Fibroblast of peridontal ligament (primary cell): ENCODE results near the gene SRXN1.
"Not testable (repeated sequence)": the region's sequence is repeated elsewhere in the genome, so short reads cannot be mapped to it uniquely, and the experiment has no call there.

ENCODE experiments used
- DNase-seq: peaks from one replicate; pipeline ENCODE4 v3.0.0-alpha.2; 2010; ENCODE audit errors: extremely low read depth

SRXN1 gene

DNA sequence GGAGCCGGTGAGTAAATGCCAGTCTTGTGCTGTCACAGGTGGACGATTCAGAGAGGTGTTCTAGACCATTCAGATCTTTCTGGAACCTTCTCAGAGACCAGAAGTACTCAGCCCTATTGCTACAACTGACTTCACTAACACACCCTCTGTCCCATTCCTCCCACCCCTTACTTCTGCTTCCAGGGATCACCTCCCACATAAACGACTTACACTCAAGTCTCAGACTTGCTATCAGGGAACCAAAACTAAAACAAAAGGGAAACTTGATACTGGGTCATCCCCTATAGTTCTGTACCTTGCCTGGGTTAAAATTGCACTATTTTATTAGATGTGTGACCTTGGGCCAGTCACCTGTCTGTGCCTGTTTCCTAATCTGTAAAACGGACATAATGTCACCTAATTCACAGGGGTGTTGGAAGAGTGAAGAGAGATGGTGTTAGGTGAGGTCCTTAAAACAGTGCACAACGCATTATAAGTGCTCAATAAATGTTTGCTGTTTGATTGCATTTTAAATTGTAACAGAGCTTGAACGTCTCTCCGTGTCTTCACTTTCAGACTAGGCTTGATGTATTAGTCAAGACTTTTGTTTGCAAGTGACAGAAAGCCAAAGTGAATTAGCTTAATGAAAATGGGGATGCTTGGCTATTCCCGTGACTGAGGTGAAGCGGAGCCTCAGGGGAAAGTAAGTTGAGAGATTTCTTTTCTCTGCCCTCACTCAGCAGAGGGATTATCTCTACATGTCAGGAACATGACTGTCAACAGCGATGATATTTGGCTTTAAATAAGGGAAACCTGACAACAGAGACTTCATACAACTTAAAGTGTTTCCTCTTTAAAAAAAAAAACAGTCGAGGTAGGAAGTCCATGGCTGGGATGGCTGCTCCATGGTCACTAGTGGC lies 3.0 kb upstream of the SRXN1 start:
- no peak for DNase-seq

DNA sequence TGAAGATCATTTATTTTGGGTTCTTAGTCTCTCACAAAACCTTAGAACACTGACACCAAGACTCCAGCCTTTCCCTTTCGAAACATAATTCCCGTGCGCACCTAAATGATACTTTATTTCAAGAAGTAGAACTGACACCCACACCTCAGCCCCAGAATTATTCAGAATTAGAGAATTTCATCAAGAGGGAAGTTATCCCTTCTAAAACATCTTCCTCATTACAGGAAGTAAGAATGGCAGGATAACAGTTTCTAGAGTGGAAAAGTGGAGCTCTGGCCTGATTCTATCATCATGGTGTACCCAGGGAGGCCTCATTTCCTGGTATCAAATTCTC lies 1.4 kb upstream of the SRXN1 start:
- DNase-seq = no peak

DNA sequence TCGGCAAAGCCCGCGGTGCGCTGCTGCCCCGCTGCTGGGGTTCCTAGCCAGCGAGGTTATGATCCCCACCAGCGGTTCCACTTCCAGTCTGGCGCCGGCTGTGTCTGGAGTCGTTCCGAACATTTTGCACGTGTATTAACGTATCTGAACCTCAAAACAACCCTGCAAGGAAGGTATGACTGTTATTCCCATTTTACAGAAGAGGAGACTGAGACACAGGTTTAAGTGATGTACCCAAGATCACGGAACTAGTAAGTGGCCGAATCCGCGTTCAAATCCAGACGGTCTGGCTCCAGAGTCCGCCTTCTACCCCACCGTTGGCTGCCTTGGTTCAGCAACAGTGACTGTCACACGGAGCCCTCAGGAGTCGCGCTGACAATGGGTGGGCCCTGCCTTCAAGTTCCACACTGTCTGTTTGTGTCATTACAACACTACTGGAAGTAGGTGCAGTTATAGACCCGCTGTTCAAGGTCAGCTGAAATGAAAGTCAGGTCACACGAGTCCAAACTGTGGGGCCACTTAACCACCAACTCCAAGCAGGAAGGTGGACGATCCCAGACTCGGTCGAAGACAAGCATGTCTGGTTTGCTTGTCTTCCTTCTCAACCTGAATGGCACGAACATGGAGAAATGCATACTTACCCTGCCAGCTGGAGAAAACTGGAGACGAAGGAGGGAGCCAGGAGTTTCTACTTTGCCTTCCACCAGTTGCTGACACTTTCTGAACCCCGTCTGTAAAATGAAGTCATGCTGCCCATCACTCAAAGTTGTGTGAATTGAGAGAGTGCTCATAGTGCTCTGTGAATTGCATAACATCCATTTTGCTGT lies 803 bp upstream of the SRXN1 start:
- no peak for DNase-seq

DNA sequence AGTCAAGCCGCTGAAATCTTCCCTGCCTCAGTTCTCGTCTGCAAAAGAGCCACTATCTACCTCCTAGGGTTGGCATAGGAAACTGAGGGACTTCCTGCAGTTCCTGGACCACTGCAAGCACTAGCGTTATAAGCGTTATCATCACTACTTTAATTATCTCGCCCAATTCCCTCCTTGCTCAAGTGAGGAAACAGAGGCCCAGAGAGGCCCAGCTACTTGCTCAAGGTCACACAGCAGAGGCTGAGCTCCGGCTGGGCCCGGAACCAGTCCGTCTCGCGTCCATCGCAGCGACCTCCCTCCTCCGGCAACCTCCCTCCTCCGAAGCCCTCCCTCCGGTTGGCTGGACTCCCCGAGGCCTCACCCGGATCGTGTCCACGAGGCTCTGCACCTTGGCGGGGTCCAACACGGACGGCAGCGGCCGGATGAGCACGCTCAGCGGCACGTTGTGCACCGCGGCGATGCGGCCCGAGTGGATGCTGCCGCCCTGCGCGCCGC lies 338 bp downstream of the SRXN1 start:
- DNase-seq = no peak

DNA sequence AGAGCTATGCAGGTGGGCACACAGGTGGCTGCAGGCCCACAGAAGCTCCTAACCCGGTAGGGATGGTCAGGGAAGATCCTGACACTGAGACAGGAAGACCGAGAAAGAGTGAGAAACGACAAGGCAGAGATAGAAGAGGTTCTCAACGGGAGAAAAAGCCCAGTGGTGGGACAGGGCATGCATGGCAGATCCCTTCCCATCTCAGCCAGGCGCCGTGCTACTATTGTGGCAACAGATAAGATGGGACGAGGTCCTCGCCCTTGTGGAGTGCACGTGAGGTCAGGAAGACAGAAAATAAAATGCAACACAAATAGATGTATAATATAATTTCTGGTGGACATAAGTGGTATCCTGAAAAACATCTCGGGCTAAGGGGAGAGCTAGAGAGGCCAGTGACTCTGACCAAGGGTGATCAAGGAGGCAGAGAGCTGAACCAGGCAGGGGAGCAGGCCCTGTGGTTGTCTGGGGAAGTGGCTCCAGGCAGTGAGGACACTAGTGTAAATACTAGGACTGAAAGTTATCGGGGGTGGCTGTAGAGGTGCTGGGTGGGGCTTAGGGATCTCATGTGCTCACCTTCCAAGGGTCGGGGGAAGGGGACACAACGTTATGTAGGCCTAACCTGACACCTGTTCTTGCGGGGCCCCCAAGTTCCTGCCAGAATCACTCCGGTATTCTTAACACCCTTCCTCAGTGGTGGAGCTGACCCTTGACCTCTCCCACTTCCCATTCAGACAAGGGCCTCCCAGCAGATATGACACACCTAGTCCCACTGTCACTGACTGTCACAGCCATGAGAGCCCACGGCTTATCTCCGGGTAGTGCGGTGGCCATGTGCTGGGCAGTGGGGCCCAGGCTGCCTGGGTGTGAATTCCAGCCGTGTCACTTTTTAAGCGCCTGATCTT lies 1.0 kb downstream of the SRXN1 start:
- no peak for DNase-seq

DNA sequence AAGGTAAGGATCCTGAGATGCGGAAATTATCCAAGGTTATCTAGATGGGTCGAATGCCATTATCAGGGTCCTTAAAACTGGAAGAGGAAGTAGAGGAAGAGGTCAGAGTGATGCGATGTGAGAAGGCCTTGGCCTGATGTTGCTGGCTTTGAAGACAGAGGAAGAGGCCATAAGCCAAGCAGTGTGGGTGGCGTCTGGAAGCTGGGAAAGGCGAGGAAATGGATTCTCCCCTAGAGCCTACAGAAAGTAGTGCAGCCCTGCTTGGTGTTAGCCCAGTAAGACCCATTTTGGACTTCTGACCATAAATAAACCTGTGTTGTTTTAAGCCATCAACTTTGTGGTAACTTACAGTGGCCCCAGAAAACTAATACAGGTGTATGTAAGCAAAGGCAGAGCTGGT lies 2.0 kb downstream of the SRXN1 start:
- no peak for DNase-seq

DNA sequence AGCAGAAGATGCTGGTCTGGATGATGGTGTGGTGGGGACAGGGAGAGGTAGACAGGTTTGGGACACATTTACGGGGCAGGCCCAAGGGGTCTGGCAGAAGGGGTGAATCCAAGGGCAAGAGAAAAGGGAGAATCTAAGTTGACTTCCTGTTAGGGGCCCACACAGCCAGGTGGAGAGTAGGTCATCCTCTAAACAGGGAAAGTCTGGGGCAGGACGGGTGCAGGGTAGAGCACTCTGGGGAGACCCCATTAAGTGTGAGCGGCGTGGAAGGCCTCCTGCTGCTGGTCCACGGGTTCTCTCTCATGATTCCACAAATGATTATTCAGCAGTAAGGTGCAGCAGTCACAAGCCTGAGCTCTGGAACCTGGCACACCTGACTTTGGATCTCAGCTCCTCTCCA lies 2.7 kb downstream of the SRXN1 start:
- no peak for DNase-seq

DNA sequence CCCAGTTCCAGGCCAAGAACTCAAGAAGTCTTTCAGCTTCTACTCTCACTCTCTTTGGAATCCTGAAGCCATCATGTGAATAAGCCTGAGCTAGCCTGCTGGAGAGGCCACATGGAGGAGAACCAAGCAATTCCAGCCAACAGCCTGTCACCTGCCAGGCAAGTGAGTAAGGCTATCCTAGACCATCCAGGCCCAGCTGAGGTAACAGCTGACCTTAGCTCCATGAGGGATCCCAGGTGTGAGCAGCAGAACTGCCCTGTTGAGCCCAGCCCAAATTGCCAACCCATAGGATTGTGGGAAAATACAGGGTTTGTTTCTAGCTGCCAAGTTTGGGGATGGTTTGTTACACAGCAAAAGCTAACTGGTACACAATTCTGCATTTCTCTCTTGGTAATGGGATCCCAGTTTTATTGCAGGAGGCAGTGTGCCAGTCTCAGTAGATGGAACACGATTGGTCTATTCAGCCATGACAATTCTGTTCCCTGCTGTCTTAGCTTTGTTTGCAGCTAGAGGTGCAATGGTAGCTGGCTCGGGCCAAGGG lies 5.5 kb downstream of the SRXN1 start:
- no peak for DNase-seq

DNA sequence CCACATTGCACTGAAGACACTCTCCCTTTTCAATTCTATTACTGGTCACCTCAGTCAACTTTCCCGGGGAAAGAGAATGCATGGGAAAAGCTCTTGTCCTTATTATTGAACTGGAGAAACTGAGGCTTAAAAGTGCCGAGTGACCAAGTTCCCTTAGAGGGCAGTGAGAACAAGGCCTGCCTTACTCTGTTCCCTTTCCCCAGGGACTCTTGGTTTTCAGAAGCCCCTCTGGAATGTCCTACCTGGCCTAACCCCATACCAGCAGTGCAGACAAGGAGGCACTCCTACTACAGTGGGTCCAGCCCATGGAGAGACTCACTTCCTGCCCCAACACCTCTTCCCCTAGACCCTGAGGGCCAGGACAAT lies 6.1 kb downstream of the SRXN1 start:
- DNase-seq = no peak

DNA sequence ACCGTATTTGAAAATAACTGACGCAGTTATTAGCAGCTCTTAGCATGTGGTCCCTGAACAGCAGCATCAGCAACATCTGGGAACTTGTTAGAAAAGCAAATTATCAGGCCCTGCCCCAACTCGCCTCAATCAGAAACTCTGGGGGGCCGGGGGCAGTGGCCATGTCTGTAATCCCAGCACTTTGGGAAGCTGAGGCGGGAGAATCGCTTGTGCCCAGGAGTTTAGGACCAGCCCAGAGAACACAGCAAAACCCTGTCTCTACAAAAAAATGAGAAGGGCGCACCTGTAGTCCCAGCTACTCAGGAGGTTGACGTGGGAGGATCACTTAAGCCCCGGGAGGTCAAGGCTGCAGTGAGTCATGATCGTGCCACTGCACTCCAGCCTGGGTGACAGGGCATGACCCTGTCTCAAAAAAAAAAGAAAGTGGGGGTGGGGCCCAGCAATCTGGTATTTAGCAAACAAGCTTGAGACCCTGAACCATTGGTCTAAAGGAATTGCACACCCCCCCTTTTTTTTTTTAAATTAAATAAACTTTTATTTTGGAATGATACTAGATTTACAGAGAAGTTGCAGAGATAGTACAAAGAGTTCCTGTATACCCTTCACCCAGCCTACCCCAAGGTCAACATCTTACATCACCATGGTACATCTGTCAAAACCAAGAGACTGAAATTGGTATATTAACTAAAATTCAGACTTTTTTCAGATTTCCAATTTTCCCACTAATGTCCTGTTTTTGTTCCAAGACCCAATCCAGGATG lies 6.7 kb downstream of the SRXN1 start:
- DNase-seq = no peak

DNA sequence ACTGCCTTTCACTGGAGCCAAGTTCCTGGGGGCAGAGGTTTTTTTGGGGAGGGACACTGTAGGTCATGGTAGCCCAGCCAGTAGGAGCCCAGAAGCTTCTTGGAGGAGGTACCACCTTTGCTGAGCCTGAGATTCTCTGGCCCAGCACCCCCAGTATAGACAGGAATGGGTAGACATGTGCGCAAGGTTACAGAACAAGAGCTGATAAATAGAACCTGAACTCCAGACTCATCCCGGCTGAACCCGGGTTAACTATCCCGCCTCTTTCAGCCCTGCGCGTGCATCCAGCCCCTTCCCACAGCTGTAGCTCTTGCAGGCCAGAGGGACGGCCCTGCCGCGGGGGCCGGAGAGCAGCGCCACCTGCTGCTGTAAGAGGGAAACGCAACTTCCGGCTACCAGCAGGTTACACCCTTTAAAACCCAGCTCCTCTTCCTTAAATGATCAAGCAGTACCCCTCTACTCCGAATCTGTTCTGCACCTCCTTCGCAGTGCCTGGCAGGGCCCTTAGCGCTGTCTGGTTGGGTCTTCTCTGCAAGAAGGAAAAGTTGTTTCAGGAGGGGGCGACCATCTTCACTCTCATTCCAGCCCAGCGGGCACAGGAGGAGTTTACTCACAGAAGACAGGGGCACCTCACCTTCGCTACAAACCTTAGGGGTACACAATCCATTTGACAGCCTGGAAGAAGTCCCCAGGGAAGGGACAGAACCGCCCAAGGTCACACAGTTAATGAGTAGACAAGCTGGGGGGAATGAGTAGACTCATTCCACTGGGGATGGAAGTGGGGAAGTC lies 7.5 kb downstream of the SRXN1 start:
- DNase-seq = peak; percentile 55

DNA sequence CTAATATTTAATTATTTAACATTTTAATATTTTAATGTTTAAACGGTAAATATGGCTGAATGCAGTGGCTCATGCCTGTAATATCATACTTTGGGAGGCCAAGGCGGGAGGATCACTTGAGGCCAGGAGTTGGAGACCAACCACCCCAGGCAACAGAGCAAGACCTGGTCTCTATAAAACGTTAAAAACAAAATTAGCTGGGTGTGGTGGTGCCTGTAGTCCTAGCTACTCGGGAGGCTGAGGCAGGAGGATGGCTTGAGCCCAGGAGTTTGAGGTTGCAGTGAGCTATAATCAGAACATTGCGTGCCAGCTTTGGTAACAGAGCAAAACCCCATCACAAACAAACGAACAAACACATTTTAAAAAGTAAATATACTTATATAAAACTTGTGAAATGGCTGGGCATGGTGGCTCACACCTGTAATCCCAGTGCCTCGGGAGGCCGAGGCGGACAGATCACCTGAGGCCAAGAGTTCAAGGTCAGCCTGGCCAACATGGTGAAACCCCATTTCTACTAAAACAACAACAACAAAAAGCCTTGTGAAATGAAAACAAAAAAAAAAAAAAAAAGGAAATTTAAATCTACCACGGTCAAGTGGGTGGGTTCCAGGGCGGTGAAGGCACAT lies 8.2 kb downstream of the SRXN1 start:
- DNase-seq = no peak

DNA sequence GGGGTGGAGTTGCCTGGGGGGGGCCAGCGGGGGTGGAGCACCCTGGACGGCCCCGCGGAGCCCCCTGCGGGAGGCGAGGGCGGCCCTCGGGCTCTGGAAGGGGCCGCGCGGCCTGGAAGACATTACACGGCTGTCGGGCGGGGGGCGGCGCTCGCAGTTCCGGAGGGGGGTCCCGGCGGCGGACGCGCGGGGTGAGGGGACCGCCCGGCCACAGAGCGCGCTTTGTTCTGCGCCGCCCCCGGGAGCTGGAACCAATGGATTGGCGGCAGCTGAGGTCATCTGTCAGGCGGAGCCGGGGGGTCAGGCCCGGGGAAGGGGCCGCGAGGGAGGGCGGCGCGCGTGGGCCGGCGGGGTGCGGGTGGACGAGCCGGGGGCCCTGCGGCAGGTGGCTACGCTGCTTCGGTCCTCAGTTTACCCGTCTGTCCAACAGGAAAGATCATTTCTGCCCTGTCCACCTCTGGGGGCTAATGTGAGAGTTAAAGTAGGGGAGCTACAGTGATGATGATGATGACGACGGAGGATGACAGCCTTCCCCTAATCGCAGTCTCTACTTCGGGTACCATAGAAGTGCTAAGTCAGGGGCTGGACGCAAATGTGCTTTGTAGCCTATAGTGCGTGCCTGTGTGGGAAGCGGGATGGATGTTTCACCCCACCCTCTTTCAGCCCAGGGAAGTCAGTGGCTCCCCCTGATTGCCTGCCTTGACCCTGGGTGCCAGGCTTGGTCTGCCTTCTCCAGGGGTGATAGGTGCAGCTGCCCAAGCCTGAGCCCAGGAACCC lies 10.4 kb downstream of the SRXN1 start:
- no peak for DNase-seq

DNA sequence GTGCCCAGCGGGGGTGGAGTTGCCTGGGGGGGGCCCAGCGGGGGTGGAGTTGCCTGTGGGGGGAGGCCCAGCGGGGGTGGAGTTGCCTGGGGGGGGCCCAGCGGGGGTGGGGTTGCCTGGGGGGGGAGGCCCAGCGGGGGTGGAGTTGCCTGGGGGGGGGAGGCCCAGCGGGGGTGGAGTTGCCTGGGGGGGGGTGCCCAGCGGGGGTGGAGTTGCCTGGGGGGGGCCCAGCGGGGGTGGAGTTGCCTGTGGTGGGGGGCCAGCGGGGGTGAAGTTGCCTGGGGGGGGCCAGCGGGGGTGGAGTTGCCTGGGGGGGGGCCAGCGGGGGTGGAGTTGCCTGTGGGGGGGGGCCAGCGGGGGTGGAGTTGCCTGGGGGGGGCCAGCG lies 11.0 kb downstream of the SRXN1 start:
- not testable (repeated sequence) for DNase-seq

DNA sequence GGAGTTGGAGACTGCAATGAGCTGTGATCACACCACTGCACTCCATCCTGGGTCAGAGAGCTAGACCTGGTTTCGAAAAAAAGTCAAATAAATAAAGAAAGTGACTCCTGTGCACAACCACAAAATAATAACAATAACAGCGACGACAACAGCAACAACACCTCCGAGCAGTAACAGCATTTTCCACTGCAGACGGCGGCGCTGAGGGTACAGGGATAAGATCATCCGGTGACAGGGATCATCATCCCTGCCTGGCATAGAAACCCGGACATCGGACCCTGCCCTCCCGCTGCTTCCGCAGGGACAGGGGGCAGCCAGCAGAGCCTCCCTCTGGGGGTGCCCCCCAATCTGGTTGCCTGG lies 11.5 kb downstream of the SRXN1 start:
- no peak for DNase-seq

DNA sequence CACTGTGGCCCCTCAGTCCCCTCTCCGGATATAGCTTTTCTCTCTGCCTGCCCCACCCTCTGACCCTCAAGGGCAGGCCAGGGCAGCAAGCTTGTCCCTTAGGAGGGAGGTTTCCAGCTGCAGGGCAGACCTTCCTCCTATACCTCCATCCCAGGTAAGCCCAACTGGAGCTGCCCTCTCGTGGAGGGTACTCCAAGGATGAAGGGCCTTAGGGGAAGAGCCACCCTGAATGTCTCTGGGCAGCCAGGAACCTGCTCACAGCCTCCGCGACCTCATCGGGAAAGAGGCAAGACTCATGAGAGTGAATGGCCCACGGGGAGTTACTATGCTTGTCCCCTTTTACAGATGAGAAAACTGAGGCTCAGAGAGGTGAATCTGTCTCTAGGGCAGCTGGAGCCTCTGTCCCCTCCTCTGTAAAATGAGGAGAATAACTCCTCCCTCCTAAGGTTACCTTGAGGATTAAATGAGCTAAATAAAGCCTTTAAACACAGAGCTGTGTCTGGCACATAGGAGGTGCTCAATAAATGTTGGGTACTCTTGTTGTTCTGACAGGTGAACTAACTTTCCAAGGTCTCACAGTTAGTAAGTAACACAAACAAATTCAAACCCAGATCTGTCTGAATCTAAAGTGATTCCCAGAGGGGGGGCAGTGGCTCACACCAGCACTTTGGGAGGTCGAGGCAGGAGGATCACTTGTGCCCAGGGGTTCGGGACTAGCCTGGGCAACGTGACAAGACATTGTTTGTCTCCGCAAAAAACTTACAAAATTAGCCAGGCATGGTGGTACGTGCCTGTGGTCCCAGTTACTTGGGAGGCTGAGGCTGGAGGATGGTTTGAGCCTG lies 12.1 kb downstream of the SRXN1 start:
- no peak for DNase-seq

DNA sequence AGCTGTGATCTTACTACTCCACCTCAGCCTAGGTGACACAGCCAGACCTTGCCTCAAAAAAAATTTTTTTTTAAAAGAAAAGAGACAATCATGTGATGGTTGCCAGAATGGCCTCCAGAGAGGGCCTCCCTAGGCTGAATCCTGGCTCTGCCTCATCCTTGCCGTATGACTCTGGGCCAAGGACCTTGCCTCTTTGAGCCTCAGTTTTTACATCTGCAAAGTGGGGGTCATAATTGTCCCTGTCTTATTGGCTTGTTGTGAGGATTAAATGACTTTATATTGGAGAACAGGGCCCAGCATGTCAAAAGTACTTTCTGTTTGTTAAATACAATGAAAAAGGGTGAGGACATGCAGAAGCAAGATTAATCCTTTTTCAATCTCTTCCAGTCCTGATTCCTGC lies 14.4 kb downstream of the SRXN1 start:
- no peak for DNase-seq

DNA sequence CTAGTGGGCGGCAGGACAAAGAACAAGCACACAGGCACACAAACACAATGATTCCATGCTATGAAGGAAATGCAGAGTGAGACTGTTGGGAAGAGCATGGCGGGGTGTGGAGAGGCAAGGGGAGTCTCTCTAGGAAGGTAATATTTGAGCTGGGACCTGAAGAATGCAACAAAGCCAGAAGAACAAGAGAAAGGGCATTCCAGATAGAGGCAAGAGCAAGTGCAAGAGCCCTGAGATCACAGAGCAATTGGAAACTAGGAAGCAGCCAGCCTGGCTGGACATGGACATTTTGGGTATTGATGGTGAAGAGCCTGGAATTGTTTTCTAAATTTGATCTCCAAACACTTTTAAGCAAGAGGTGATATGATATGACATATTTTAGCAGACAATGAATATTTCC lies 15.4 kb downstream of the SRXN1 start:
- DNase-seq = no peak
